Measurements from ENCODE around the gene CEP131. TPM values are rescaled to one million over a fixed set of nuclear protein-coding genes. Genes with fewer than 3 reads are reported as not detected.

CEP131 gene
- total and polyA plus RNA-seq, 2 of the 8 experiments (the other 6 are each of a cell fraction or from before 2014, with no cell fraction given), result 5.9 to 23.2 TPM

DNA sequence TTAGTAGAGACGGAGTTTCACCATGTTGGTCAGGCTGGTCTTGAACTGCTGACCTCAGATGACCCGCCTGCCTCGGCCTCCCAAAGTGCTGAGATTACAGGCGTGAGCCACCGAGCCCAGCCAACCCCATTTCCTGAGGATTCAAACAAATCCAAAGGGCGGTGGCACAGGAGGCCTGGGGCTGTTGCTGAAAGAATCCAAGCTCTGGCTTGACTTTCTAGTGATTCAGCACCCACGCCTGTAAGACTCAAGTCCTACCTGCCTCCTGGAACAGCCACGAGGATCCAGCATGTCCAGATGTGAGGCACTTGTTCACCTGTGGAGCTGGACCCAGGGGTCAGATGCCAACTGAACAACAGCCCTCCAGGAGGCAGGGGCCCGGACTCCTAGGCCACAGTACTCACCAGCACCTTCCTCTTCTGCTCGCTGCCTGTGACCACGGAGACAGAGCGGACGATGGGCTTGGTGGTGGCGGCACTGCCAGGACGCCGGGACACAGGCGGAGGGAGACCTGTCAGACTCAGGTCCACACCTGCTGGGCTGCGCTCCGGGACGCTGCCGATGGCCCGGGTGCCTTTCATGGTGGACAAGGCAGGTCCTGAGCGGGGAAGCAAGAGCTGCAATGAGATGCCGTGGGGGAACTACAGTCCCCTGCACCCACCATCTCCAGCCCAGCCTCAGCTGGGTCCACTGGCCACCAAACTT, 3.1 kb downstream of the CEP131 start (continued):
- TF ChIP-seq MAFK (IDR thresholded peaks at IDR 0.05; ENCODE audit: low read depth, low read length), result no peak
- TF ChIP-seq BRCA1 (IDR thresholded peaks at IDR 0.05; ENCODE audit: low read depth, low read length), result no peak
- no peak for TF ChIP-seq ASH2L (IDR thresholded peaks at IDR 0.05; ENCODE audit: low read length)

Measured in H1 (cell line).